Measurements from ENCODE around the gene CERS6. TPM values are rescaled to one million over a fixed set of nuclear protein-coding genes. Genes with fewer than 3 reads are reported as not detected.

Gene CERS6
- total RNA-seq, 1 donor from 2014 or later: 30.9 TPM

- Mint-ChIP-seq H3K9me3 (ENCODE audit: unreplicated experiment) (no peaks in the 10 kb centered on the region), H3K36me3 (ENCODE audit: unreplicated experiment) (peaks cover 20% of the 10 kb centered on the region), H3K4me3 (ENCODE audit: unreplicated experiment) (no peak overlapping the region), H3K27ac (ENCODE audit: unreplicated experiment) (no peak overlapping the region), H3K4me1 (ENCODE audit: unreplicated experiment) (peaks cover 20% of the 10 kb centered on the region), H3K27me3 (ENCODE audit: unreplicated experiment) (no peaks in the 10 kb centered on the region)
- TF ChIP-seq CTCF (IDR thresholded peaks at IDR 0.05): no peak
- no peak for DNase-seq (ENCODE audit: extremely low spot score, unreplicated experiment)
Observed at GRCh38 chr2:168697668-168698121, 241.6 kb downstream of the CERS6 start.

GRCh38 chr2:168698969-168699368, 242.9 kb downstream of the CERS6 start:
- no peak for DNase-seq (ENCODE audit: extremely low spot score, unreplicated experiment)
- Mint-ChIP-seq H3K4me1 (ENCODE audit: unreplicated experiment) (peaks cover 20% of the 10 kb centered on the region), H3K36me3 (ENCODE audit: unreplicated experiment) (peaks cover 20% of the 10 kb centered on the region), H3K9me3 (ENCODE audit: unreplicated experiment) (no peaks in the 10 kb centered on the region), H3K4me3 (ENCODE audit: unreplicated experiment) (no peak overlapping the region), H3K27ac (ENCODE audit: unreplicated experiment) (no peak overlapping the region), H3K27me3 (ENCODE audit: unreplicated experiment) (no peaks in the 10 kb centered on the region)
- TF ChIP-seq CTCF (IDR thresholded peaks at IDR 0.05): no peak

- H3K4me3 Mint-ChIP-seq (ENCODE audit: unreplicated experiment): no peak overlapping the region
- no peaks in the 10 kb centered on the region for H3K9me3 Mint-ChIP-seq (ENCODE audit: unreplicated experiment)
- no peak for DNase-seq (ENCODE audit: extremely low spot score, unreplicated experiment)
- no peak overlapping the region for H3K27ac Mint-ChIP-seq (ENCODE audit: unreplicated experiment)
- peaks cover 17% of the 10 kb centered on the region for H3K36me3 Mint-ChIP-seq (ENCODE audit: unreplicated experiment)
- H3K27me3 Mint-ChIP-seq (ENCODE audit: unreplicated experiment): no peaks in the 10 kb centered on the region
- TF ChIP-seq CTCF (IDR thresholded peaks at IDR 0.05): no peak
- peaks cover 20% of the 10 kb centered on the region for H3K4me1 Mint-ChIP-seq (ENCODE audit: unreplicated experiment)
Observed at GRCh38 chr2:168699844-168700417, 243.9 kb downstream of the CERS6 start.

GRCh38 chr2:168700615-168701245, 244.7 kb downstream of the CERS6 start:
- no peak for TF ChIP-seq CTCF (IDR thresholded peaks at IDR 0.05)
- Mint-ChIP-seq H3K36me3 (ENCODE audit: unreplicated experiment) (peaks cover 13% of the 10 kb centered on the region), H3K27me3 (ENCODE audit: unreplicated experiment) (no peaks in the 10 kb centered on the region), H3K9me3 (ENCODE audit: unreplicated experiment) (no peaks in the 10 kb centered on the region), H3K4me3 (ENCODE audit: unreplicated experiment) (no peak overlapping the region), H3K27ac (ENCODE audit: unreplicated experiment) (no peak overlapping the region), H3K4me1 (ENCODE audit: unreplicated experiment) (peaks cover 20% of the 10 kb centered on the region)
- DNase-seq (ENCODE audit: extremely low spot score, unreplicated experiment): no peak

- no peak for TF ChIP-seq CTCF (IDR thresholded peaks at IDR 0.05)
- no peak overlapping the region for H3K4me3 Mint-ChIP-seq (ENCODE audit: unreplicated experiment)
Observed at GRCh38 chr2:168702579-168702978, 246.5 kb downstream of the CERS6 start.

More at GRCh38 chr2:168702579-168702978, 246.5 kb downstream of the CERS6 start:
- no peak for DNase-seq (ENCODE audit: extremely low spot score, unreplicated experiment)
- Mint-ChIP-seq H3K36me3 (ENCODE audit: unreplicated experiment) (peaks cover 7% of the 10 kb centered on the region), H3K27me3 (ENCODE audit: unreplicated experiment) (no peaks in the 10 kb centered on the region), H3K27ac (ENCODE audit: unreplicated experiment) (no peak overlapping the region), H3K4me1 (ENCODE audit: unreplicated experiment) (peaks cover 20% of the 10 kb centered on the region), H3K9me3 (ENCODE audit: unreplicated experiment) (no peaks in the 10 kb centered on the region)
